PFSK-1 (cell line): Measurements from ENCODE around the gene DBNL.

Source experiments
- FOXP2 ChIP-seq: optimal IDR thresholded peaks from 2 replicates; pipeline ENCODE3; 2011; ENCODE audit warnings: borderline replicate concordance, control low read depth, inconsistent platforms; ENCODE audit not compliant: insufficient read depth; ENCODE audit errors: extremely low read length, extremely low read depth
- TAF1 ChIP-seq: IDR thresholded peaks from 2 replicates; pipeline ENCODE4 v1.6.1; 2012; ENCODE audit warnings: low read length, control low read depth, borderline replicate concordance; ENCODE audit not compliant: insufficient read depth

DNA sequence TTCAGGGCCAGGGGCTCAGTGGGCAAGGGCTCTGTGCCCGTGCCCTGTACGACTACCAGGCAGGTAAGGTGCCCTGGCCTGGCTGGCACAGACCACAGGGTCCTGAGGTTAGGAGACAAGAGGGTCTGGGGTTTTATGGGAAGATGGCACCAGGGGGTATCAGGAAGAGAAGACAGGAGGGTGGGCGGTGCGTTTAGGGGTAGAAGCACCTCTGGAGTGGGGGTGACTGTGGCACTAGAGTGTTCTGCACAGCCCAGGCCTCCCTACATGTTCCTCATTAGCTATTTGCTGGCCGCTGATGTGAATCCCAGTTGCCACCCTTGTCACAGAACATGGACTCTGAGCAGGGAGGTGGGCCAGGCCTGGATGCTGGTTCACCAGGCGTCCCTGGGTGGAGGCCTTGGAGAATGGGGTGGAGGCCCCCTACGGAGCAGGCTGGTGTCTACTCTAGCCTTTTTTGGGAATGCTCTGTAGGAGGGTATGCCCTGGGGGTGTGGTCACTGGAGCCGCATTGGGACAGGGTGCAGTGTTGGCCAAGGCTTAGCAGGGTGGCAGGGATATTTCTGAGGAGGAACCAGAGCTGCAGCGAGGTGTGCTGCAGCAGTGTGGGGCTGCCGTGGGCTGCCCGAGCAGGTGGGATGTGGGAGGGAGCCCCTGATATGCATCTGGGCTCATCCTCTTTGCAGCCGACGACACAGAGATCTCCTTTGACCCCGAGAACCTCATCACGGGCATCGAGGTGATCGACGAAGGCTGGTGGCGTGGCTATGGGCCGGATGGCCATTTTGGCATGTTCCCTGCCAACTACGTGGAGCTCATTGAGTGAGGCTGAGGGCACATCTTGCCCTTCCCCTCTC is 15.8 kb downstream of the DBNL start:
- TF ChIP-seq FOXP2 (no peak), TAF1 (no peak)
